ENCODE data around the gene KDM7A.

The KDM7A gene

GRCh38 chr7:140042386-140042670, 134.5 kb downstream of the KDM7A start:
- ATAC-seq (ENCODE audit: low read depth) (no peak), DNase-seq (ENCODE audit: low spot score in 2 of 2) (no peak)
- Mint-ChIP-seq H3K9me3 (no peaks in the 10 kb centered on the region), H3K27ac (no peak overlapping the region), H3K4me1 (no peaks in the 10 kb centered on the region), H3K27me3 (no peaks in the 10 kb centered on the region), H3K36me3 (peaks cover 49% of the 10 kb centered on the region), H3K4me3 (no peak overlapping the region)

- Mint-ChIP-seq H3K27me3 (no peaks in the 10 kb centered on the region), H3K9me3 (no peaks in the 10 kb centered on the region), H3K4me3 (no peak overlapping the region), H3K27ac (no peak overlapping the region), H3K36me3 (peaks cover 49% of the 10 kb centered on the region), H3K4me1 (peaks cover under 1% of the 10 kb centered on the region)
- ATAC-seq (ENCODE audit: low read depth) (no peak), DNase-seq (ENCODE audit: low spot score in 2 of 2) (no peak)
These were observed 135.0 kb downstream of the KDM7A start for GRCh38 chr7:140041659-140042385.

- DNase-seq (ENCODE audit: low spot score in 2 of 2) = no peak
- no peaks in the 10 kb centered on the region for H3K9me3 Mint-ChIP-seq
- H3K4me1 Mint-ChIP-seq = peaks cover 11% of the 10 kb centered on the region
- no peaks in the 10 kb centered on the region for H3K27me3 Mint-ChIP-seq
- H3K27ac Mint-ChIP-seq = no peak overlapping the region
- peaks cover 52% of the 10 kb centered on the region for H3K36me3 Mint-ChIP-seq
- no peak overlapping the region for H3K4me3 Mint-ChIP-seq
- ATAC-seq (ENCODE audit: low read depth) = no peak
These were observed 136.9 kb downstream of the KDM7A start for GRCh38 chr7:140039896-140040295.

GRCh38 chr7:140039066-140039465, 137.7 kb downstream of the KDM7A start:
- peaks cover 11% of the 10 kb centered on the region for H3K4me1 Mint-ChIP-seq
- H3K27me3 Mint-ChIP-seq = no peaks in the 10 kb centered on the region
- no peaks in the 10 kb centered on the region for H3K9me3 Mint-ChIP-seq
- H3K36me3 Mint-ChIP-seq = peaks cover 49% of the 10 kb centered on the region
- no peak overlapping the region for H3K27ac Mint-ChIP-seq
- ATAC-seq (ENCODE audit: low read depth) = no peak
- DNase-seq (ENCODE audit: low spot score in 2 of 2) = no peak
- no peak overlapping the region for H3K4me3 Mint-ChIP-seq

GRCh38 chr7:140036224-140036962, 140.4 kb downstream of the KDM7A start:
- peaks cover 20% of the 10 kb centered on the region for H3K4me1 Mint-ChIP-seq
- no peak overlapping the region for H3K4me3 Mint-ChIP-seq
- ATAC-seq (ENCODE audit: low read depth) (peak; percentile 56), DNase-seq (ENCODE audit: low spot score in 2 of 2) (no peak)
- no peaks in the 10 kb centered on the region for H3K27me3 Mint-ChIP-seq
- no peak overlapping the region for H3K27ac Mint-ChIP-seq
- peaks cover 49% of the 10 kb centered on the region for H3K36me3 Mint-ChIP-seq
- H3K9me3 Mint-ChIP-seq = no peaks in the 10 kb centered on the region

DNA sequence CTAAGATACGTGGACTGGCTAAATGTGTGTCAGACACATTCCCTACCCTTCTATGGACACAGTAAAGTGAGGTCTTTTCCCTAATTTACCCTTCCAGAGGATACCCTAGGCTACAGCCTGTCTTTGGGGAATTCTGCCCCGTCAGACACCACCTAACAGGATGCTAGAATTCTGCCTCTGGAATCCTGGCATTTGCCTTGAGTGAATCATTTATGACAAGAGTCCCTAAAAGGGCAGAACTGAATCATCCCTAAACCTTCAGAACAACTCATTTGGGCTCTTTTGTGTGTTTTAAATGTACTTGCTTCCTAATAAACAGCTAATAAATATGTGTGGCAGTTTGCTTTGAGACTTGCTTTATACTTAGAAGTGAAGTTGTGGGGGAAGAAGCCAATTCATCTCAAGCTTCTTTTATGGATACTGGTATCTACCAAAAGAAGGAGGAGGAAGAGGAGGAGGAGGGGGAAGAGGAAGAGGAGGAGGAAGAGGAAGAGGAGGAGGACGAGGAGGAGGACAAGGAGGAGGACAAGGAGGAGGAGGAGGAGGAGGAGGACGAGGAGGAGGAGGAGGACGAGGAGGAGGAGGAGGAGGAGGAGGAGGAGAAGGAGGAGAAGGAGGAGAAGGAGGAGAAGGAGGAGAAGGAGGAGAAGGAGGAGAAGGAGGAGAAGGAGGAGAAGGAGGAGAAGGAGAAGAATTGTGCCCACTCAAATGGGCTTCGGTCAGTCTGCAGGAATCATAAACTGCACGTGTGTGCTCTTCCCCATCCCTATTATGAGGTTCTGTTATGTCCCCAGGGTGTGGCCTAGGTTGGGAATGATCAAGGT, 141.2 kb downstream of the KDM7A start:
- DNase-seq (ENCODE audit: low spot score in 2 of 2) (no peak), ATAC-seq (ENCODE audit: low read depth) (no peak)
- Mint-ChIP-seq H3K27ac (peak overlapping the region; percentile 41), H3K4me3 (no peak overlapping the region), H3K36me3 (peaks cover 52% of the 10 kb centered on the region), H3K4me1 (peaks cover 20% of the 10 kb centered on the region), H3K9me3 (no peaks in the 10 kb centered on the region), H3K27me3 (no peaks in the 10 kb centered on the region)

Data from memory B cell (primary cell).